ENCODE results near the gene CEPT1.

The CEPT1 gene

DNA sequence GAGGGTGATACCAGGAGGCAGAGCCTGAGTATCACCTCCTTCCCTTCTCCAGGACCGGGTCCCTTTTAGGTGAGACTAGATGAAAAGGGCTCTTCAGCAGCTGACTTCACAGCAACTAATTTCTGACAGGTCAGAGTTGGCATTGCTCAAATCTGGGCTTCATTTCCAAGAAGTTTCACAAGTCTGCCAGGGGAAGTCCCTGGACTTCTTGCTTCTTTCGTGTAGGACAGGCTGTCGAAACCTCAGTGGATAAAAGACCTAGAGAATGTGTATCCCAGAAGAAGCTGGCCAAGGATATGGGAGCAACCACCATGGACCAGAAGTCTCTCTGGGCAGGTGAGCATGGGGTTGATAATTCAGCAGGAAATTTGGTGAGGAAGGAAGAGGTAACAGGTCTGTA lies 87.4 kb downstream of the CEPT1 start, which contains the start of gene CHI3L2:
TSS of gene CHI3L2 (plus strand) at position 280 of the 400 bp plus-strand sequence. CDS start at position 297, 17 bp downstream.
- no peak within 1 kb of the TSS for H3K9ac ChIP-seq (ENCODE audit: low read length)
- no peak within 1 kb of the TSS for H3K4me3 ChIP-seq (ENCODE audit: low read length)
- no peak for TF ChIP-seq EZH2phosphoT487 (IDR thresholded peaks at IDR 0.05; ENCODE audit: low read depth)
- TF ChIP-seq, protein P1, sequence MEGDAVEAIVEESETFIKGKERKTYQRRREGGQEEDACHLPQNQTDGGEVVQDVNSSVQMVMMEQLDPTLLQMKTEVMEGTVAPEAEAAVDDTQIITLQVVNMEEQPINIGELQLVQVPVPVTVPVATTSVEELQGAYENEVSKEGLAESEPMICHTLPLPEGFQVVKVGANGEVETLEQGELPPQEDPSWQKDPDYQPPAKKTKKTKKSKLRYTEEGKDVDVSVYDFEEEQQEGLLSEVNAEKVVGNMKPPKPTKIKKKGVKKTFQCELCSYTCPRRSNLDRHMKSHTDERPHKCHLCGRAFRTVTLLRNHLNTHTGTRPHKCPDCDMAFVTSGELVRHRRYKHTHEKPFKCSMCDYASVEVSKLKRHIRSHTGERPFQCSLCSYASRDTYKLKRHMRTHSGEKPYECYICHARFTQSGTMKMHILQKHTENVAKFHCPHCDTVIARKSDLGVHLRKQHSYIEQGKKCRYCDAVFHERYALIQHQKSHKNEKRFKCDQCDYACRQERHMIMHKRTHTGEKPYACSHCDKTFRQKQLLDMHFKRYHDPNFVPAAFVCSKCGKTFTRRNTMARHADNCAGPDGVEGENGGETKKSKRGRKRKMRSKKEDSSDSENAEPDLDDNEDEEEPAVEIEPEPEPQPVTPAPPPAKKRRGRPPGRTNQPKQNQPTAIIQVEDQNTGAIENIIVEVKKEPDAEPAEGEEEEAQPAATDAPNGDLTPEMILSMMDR (IDR thresholded peaks at IDR 0.05; ENCODE audit: low read depth, low read length): no peak
- no peaks in the 10 kb centered on the region for H3K36me3 ChIP-seq (replicated peaks; ENCODE audit: low read depth, low read length)
- no peaks in the 10 kb centered on the region for H4K20me1 ChIP-seq (ENCODE audit: insufficient read depth, low read length)
- peaks cover 14% of the 10 kb centered on the region for H3K4me1 ChIP-seq (ENCODE audit: low read length)
- H3K79me2 ChIP-seq (ENCODE audit: low read length): no peaks in the 10 kb centered on the region
- H3K27ac ChIP-seq (ENCODE audit: low read length): no peak within 1 kb of the TSS
- H2AFZ ChIP-seq (ENCODE audit: low read depth, low read length): no peak within 1 kb of the TSS
- H3K9me3 ChIP-seq (ENCODE audit: insufficient read depth, low read length): no peaks in the 10 kb centered on the region
- no peak within 1 kb of the TSS for H3K4me2 ChIP-seq (ENCODE audit: low read length)
- no peaks in the 10 kb centered on the region; the same call in 1 of the 2 replicates for H3K27me3 ChIP-seq (ENCODE audit: low read depth, low read length)

DNA sequence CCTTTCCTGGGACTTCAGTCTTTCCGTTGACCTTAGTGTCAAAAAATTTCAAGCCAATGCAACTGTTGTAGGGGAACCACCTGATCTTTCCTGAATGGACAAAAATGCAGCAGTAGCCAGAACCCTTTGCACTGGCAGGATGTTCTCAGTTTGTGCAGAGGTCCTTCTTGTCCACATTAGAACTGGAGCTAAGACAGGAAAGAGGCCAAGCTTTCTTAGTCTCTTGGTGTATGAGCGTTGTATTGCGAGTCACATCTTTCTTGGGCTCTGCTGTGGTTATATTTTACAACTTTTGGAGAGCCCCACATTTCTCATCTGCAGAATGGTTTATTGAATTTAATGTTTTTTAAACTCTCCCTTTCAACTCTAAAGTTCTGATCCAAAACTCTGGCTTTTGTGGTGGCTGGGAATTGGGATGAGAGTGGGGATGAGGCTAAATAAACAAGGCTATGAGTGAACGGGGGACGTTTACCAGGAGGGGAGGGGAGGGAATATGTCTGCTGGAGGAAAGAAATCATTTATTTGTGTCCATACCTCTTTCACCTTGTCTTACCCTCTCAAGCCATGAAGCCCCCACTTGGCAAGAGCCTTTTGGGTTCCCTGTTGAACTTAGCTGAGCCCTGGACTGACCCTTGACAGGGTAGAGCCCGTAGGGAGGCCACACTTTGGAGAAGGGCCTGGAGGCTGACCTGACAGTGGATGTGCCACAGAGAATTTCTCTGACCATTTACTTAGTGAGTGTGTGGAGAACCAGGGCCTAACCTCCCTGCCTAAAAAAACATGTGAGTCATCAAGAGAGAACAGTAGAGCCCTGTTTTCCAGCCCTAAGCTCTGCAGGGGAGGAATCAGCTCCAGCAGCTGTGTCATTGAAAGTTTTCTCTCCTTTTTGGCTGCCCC lies 88.1 kb downstream of the CEPT1 start:
- Histone ChIP-seq H2AFZ (ENCODE audit: low read depth, low read length) (no peak overlapping the region), H3K4me3 (ENCODE audit: low read length) (no peak overlapping the region), H3K27ac (ENCODE audit: low read length) (no peak overlapping the region), H3K4me2 (ENCODE audit: low read length) (no peak overlapping the region), H3K27me3 (ENCODE audit: low read depth, low read length) (no peaks in the 10 kb centered on the region; the same call in 1 of the 2 replicates), H3K36me3 (replicated peaks; ENCODE audit: low read depth, low read length) (no peaks in the 10 kb centered on the region), H3K9me3 (ENCODE audit: insufficient read depth, low read length) (no peaks in the 10 kb centered on the region), H3K79me2 (ENCODE audit: low read length) (no peaks in the 10 kb centered on the region), H4K20me1 (ENCODE audit: insufficient read depth, low read length) (no peaks in the 10 kb centered on the region), H3K9ac (ENCODE audit: low read length) (no peak overlapping the region), H3K4me1 (ENCODE audit: low read length) (peaks cover 8% of the 10 kb centered on the region; the same call in 1 of the 2 replicates)
- TF ChIP-seq, protein P1 (IDR thresholded peaks at IDR 0.05; ENCODE audit: low read depth, low read length): no peak
- no peak for TF ChIP-seq EZH2phosphoT487 (IDR thresholded peaks at IDR 0.05; ENCODE audit: low read depth)

DNA sequence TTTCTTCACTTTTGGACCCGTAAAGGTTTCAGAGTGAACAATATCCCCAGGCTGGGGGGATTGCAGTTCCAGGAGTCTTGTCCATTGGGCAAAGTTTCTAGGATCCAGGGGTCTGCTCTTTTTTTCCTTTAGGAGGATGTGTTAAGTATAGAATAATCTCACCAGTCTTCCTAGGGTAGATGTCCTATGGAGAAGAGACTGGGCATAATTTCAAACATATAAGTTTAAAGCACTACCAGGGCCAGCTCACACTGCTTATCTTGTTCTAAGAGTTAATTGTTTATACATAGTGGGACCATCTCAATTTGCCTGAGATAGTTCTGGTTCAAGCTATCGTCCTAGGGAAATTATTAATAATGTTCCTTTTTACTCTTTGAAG lies 88.7 kb downstream of the CEPT1 start:
- no peak overlapping the region for H3K9ac ChIP-seq (ENCODE audit: low read length)
- no peaks in the 10 kb centered on the region for H3K79me2 ChIP-seq (ENCODE audit: low read length)
- H3K9me3 ChIP-seq (ENCODE audit: insufficient read depth, low read length): no peaks in the 10 kb centered on the region
- no peak overlapping the region for H3K4me2 ChIP-seq (ENCODE audit: low read length)
- H3K27ac ChIP-seq (ENCODE audit: low read length): no peak overlapping the region
- peaks cover 5% of the 10 kb centered on the region; the same call in 1 of the 2 replicates for H3K4me1 ChIP-seq (ENCODE audit: low read length)
- no peaks in the 10 kb centered on the region; the same call in 1 of the 2 replicates for H3K27me3 ChIP-seq (ENCODE audit: low read depth, low read length)
- TF ChIP-seq EZH2phosphoT487 (IDR thresholded peaks at IDR 0.05; ENCODE audit: low read depth): no peak
- TF ChIP-seq, protein P1 (IDR thresholded peaks at IDR 0.05; ENCODE audit: low read depth, low read length): no peak
- no peaks in the 10 kb centered on the region for H3K36me3 ChIP-seq (replicated peaks; ENCODE audit: low read depth, low read length)
- H4K20me1 ChIP-seq (ENCODE audit: insufficient read depth, low read length): no peaks in the 10 kb centered on the region
- no peak overlapping the region for H2AFZ ChIP-seq (ENCODE audit: low read depth, low read length)
- H3K4me3 ChIP-seq (ENCODE audit: low read length): no peak overlapping the region

DNA sequence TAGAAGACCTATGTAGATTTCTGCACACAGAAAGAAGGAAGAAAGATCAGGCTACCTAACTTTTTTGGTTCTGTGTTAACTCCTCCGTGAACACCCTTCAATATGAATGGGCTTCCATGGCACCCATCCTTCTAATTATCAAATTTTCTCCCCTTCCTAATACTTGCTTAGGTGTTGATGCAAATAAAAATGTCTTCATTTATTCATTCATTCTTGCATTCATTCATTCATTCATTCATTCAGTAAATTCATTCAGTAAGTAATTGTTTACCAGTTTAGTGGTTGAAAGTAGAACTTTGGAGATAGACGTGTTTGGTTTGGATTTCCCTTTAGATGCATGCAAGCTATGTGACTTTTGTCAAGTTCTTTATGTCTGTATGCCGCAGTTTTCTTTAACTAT lies 92.1 kb downstream of the CEPT1 start:
- TF ChIP-seq, protein P1 (IDR thresholded peaks at IDR 0.05; ENCODE audit: low read depth, low read length): no peak
- no peak for TF ChIP-seq EZH2phosphoT487 (IDR thresholded peaks at IDR 0.05; ENCODE audit: low read depth)
- H3K4me3 ChIP-seq (ENCODE audit: low read length): no peak overlapping the region

More for the DNA sequence above, 92.1 kb downstream of the CEPT1 start:
- Histone ChIP-seq H3K79me2 (ENCODE audit: low read length) (no peaks in the 10 kb centered on the region), H3K36me3 (replicated peaks; ENCODE audit: low read depth, low read length) (no peaks in the 10 kb centered on the region), H3K27me3 (ENCODE audit: low read depth, low read length) (no peaks in the 10 kb centered on the region), H3K4me1 (ENCODE audit: low read length) (peaks cover 5% of the 10 kb centered on the region; the same call in 1 of the 2 replicates), H4K20me1 (ENCODE audit: insufficient read depth, low read length) (no peaks in the 10 kb centered on the region), H3K4me2 (ENCODE audit: low read length) (no peak overlapping the region), H2AFZ (ENCODE audit: low read depth, low read length) (no peak overlapping the region), H3K9me3 (ENCODE audit: insufficient read depth, low read length) (no peaks in the 10 kb centered on the region), H3K27ac (ENCODE audit: low read length) (no peak overlapping the region), H3K9ac (ENCODE audit: low read length) (no peak overlapping the region)
